GM23338 (cell line): ENCODE data around the gene NEMP1. TPM values are rescaled to one million over a fixed set of nuclear protein-coding genes. Genes with fewer than 3 reads are reported as not detected.

Experiments used
- ATAC-seq: fragments of 200-7000 bp; cut with Tn5 transposase; 3 replicates; pipeline ENCODE4 v1.9.1; 2020
- DNase-seq: peaks from one replicate; pipeline ENCODE4 v3.0.0-alpha.2; 2015; ENCODE audit warnings: low spot score
- H2AFZ ChIP-seq: fragments of 200-600 bp; sonication (generic); 2 replicates; pipeline ENCODE4 v1.8.0; 2016; ENCODE audit warnings: antibody characterized with exemption, mild to moderate bottlenecking, moderate library complexity
- H3F3A ChIP-seq: fragments of 200-600 bp; sonication (generic); replicated peaks from 2 replicates; pipeline ENCODE4 v1.8.0; 2017; ENCODE audit warnings: antibody characterized with exemption, mixed run types, low read depth
- H3K27ac ChIP-seq: fragments of 200-600 bp; sonication (generic); 2 replicates; pipeline ENCODE4 v1.6.1; 2016; ENCODE audit warnings: low read depth
- H3K27me3 ChIP-seq: fragments of 200-600 bp; sonication (generic); 2 replicates; pipeline ENCODE4 v1.8.0; 2016; ENCODE audit warnings: mild to moderate bottlenecking, mixed run types, moderate library complexity; ENCODE audit not compliant: insufficient read depth
- H3K36me3 ChIP-seq: fragments of 200-600 bp; sonication (generic); 2 replicates; pipeline ENCODE4 v1.8.0; 2016; ENCODE audit warnings: mild to moderate bottlenecking; ENCODE audit not compliant: insufficient read depth
- H3K4me1 ChIP-seq: fragments of 200-600 bp; sonication (generic); 2 replicates; pipeline ENCODE4 v1.8.0; 2016; ENCODE audit warnings: mild to moderate bottlenecking, moderate library complexity; ENCODE audit not compliant: insufficient read depth
- H3K4me2 ChIP-seq: fragments of 200-600 bp; sonication (generic); 2 replicates; pipeline ENCODE4 v1.7.1; 2017; ENCODE audit warnings: mixed run types
- H3K4me3 ChIP-seq: fragments of 200-600 bp; sonication (generic); 2 replicates; pipeline ENCODE4 v1.6.1; 2016; ENCODE audit warnings: mixed run types
- H3K79me2 ChIP-seq: fragments of 200-600 bp; sonication (generic); replicated peaks from 2 replicates; pipeline ENCODE4 v1.8.0; 2017; ENCODE audit warnings: mild to moderate bottlenecking; ENCODE audit not compliant: insufficient read depth
- H3K9me2 ChIP-seq: fragments of 200-600 bp; sonication (generic); 2 replicates; pipeline ENCODE4 v1.8.0; 2017; ENCODE audit not compliant: insufficient read depth
- H4K20me1 ChIP-seq: fragments of 200-600 bp; sonication (generic); replicated peaks from 2 replicates; pipeline ENCODE4 v1.8.0; 2017; ENCODE audit warnings: mild to moderate bottlenecking; ENCODE audit not compliant: insufficient read depth
- H3K27ac Mint-ChIP-seq: 2 replicates; pipeline ENCODE4 v1.8.0; 2020; ENCODE audit warnings: inconsistent platforms, mild to moderate bottlenecking, moderate library complexity, mixed read lengths
- H3K27me3 Mint-ChIP-seq: 3 replicates; pipeline ENCODE4 v1.8.0; 2022; ENCODE audit warnings: low read depth, mild to moderate bottlenecking, moderate library complexity, mixed read lengths, inconsistent platforms; ENCODE audit not compliant: insufficient read depth, poor library complexity
- H3K36me3 Mint-ChIP-seq: 3 replicates; pipeline ENCODE4 v1.8.0; 2021; ENCODE audit warnings: low read depth, mild to moderate bottlenecking, inconsistent platforms, moderate library complexity, mixed read lengths
- H3K4me1 Mint-ChIP-seq: 3 replicates; pipeline ENCODE4 v1.8.0; 2020; ENCODE audit warnings: mild to moderate bottlenecking, inconsistent platforms, mixed read lengths
- H3K4me3 Mint-ChIP-seq: 3 replicates; pipeline ENCODE4 v1.8.0; 2021; ENCODE audit warnings: moderate library complexity, mild to moderate bottlenecking, inconsistent platforms, mixed read lengths
- H3K9me3 Mint-ChIP-seq: 3 replicates; pipeline ENCODE4 v1.8.0; 2020; ENCODE audit warnings: moderate library complexity, mild to moderate bottlenecking, inconsistent platforms, mixed read lengths
- CTCF ChIP-seq, 2 experiments: fragments of 200-600 bp in 1 of 2; sonication (generic) in 1 of 2; conservative IDR thresholded peaks; 2 replicates each; pipeline versions ENCODE4 v1.5.1 to v1.6.1; 2016 to 2017; ENCODE audit warnings: antibody characterized with exemption in 2 of 2, low read depth in 2 of 2, mild to moderate bottlenecking in 2 of 2, moderate library complexity in 1 of 2
- EZH2phosphoT487 ChIP-seq: fragments of 200-600 bp; sonication (generic); IDR thresholded peaks from one replicate; pipeline ENCODE4 v1.8.1; 2018; ENCODE audit warnings: antibody characterized with exemption; ENCODE audit not compliant: unreplicated experiment
- JUNB ChIP-seq: IDR thresholded peaks from one replicate; pipeline ENCODE4 v1.6.1; 2016; ENCODE audit warnings: antibody characterized with exemption; ENCODE audit not compliant: unreplicated experiment
- NANOG ChIP-seq: IDR thresholded peaks from 2 replicates; pipeline ENCODE4 v1.6.1; 2016; ENCODE audit warnings: antibody characterized with exemption, borderline replicate concordance
- POLR2AphosphoS5 ChIP-seq: IDR thresholded peaks from 2 replicates; pipeline ENCODE4 v1.6.1; 2016; ENCODE audit warnings: antibody characterized with exemption, low read depth
- STAT1 ChIP-seq: IDR thresholded peaks from one replicate; pipeline ENCODE4 v1.6.1; 2016; ENCODE audit warnings: antibody characterized with exemption; ENCODE audit not compliant: unreplicated experiment
- ZNF114 ChIP-seq: fragments of 250-450 bp; sonication (Bioruptor Pico); IDR thresholded peaks from 2 replicates; pipeline ENCODE4 v1.5.0; 2020; ENCODE audit warnings: mild to moderate bottlenecking, moderate library complexity
- ZNF331 ChIP-seq: fragments of 250-450 bp; sonication (Bioruptor Pico); IDR thresholded peaks from 2 replicates; pipeline ENCODE4 v1.5.0; 2020; ENCODE audit warnings: low read depth, mild to moderate bottlenecking, moderate library complexity
- ZNF462 ChIP-seq: fragments of 250-450 bp; sonication (Bioruptor Pico); IDR thresholded peaks from 2 replicates; pipeline ENCODE4 v1.5.0; 2020; ENCODE audit warnings: mild to moderate bottlenecking, moderate library complexity
- polyA plus RNA-seq: library from polyadenylated mRNA; unstranded; fragments of >200 nt; fragmentation: Nextera tagmentation; extraction: Ambion mirVana; gene quantifications from 2 replicates; pipeline ENCODE4 v1.2.1, GENCODE V29; 2016
- total RNA-seq: library from RNA; depleted of rRNA; stranded (reverse); fragments of >200 nt; shearing (Covaris generic); gene quantifications from 2 replicates; pipeline ENCODE4 v1.2.3, GENCODE V29; 2014

The NEMP1 gene
- total and polyA plus RNA-seq, 2 experiments from 2014 or later = 11.9 to 35.0 TPM

GRCh38 chr12:57098546-57098945, 20.0 kb upstream of the NEMP1 start:
- no peak overlapping the region for H3K4me3 Mint-ChIP-seq
- Histone ChIP-seq H3K4me2 (no peak overlapping the region), H3K9me2 (no peaks in the 10 kb centered on the region), H3F3A (peaks cover 6% of the 10 kb centered on the region; the same call in 1 of the 2 replicates), H3K36me3 (no peaks in the 10 kb centered on the region), H3K4me3 (no peak overlapping the region), H3K4me1 (peaks cover 20% of the 10 kb centered on the region), H4K20me1 (no peaks in the 10 kb centered on the region), H2AFZ (no peak overlapping the region), H3K27ac (no peak overlapping the region), H3K27me3 (no peaks in the 10 kb centered on the region), H3K79me2 (no peaks in the 10 kb centered on the region)
- DNase-seq (no peak), ATAC-seq (no peak)
- H3K27me3 Mint-ChIP-seq = peaks cover 23% of the 10 kb centered on the region
- H3K4me1 Mint-ChIP-seq = peaks cover 28% of the 10 kb centered on the region
- TF ChIP-seq CTCF (conservative IDR thresholded peaks at IDR 0.05; ENCODE audit: low read depth in 2 of 2) (no peak), ZNF114 (CRISPR knock-in tag) (no peak), EZH2phosphoT487 (no peak), STAT1 (no peak), JUNB (no peak), ZNF331 (CRISPR knock-in tag) (no peak)
- no peaks in the 10 kb centered on the region for H3K9me3 Mint-ChIP-seq
- H3K36me3 Mint-ChIP-seq = peaks cover 38% of the 10 kb centered on the region
- H3K27ac Mint-ChIP-seq = no peak overlapping the region

GRCh38 chr12:57097554-57097835, 18.9 kb upstream of the NEMP1 start:
- Mint-ChIP-seq H3K4me1 (peaks cover 38% of the 10 kb centered on the region), H3K36me3 (peaks cover 46% of the 10 kb centered on the region), H3K9me3 (no peaks in the 10 kb centered on the region), H3K4me3 (no peak overlapping the region), H3K27me3 (peaks cover 25% of the 10 kb centered on the region), H3K27ac (no peak overlapping the region)
- Histone ChIP-seq H3K4me2 (no peak overlapping the region), H3K79me2 (no peaks in the 10 kb centered on the region), H3K4me3 (no peak overlapping the region), H4K20me1 (no peaks in the 10 kb centered on the region; the same call in 1 of the 2 replicates), H3F3A (peaks cover 10% of the 10 kb centered on the region; the same call in 1 of the 2 replicates), H3K27me3 (no peaks in the 10 kb centered on the region), H2AFZ (no peak overlapping the region), H3K36me3 (no peaks in the 10 kb centered on the region), H3K27ac (no peak overlapping the region), H3K9me2 (no peaks in the 10 kb centered on the region), H3K4me1 (peaks cover 27% of the 10 kb centered on the region)
- DNase-seq (no peak), ATAC-seq (no peak)
- TF ChIP-seq ZNF114 (CRISPR knock-in tag) (no peak), ZNF462 (CRISPR knock-in tag) (no peak), NANOG (no peak), CTCF (conservative IDR thresholded peaks at IDR 0.05; ENCODE audit: low read depth in 2 of 2) (no peak), POLR2AphosphoS5 (no peak), ZNF331 (CRISPR knock-in tag) (no peak), STAT1 (no peak), JUNB (no peak)
